IMR-90 (cell line): Measurements from ENCODE around the gene PSMD6. TPM values are rescaled to one million over a fixed set of nuclear protein-coding genes. Genes with fewer than 3 reads are reported as not detected.

ENCODE experiments used
- ATAC-seq: fragments of 200-7000 bp; cut with Tn5 transposase; 2 replicates; pipeline ENCODE4 v1.9.1; 2020; ENCODE audit warnings: low read depth, mild to moderate bottlenecking, moderate library complexity
- BruUV-seq: library from RNA; stranded (reverse); fragments of 400-500 nt; replicated peaks from 2 replicates; lab custom pipeline; 2021; lab: Mats Ljungman, UMichigan
- CTCF ChIA-PET: fragments of 300-600 bp; formaldehyde crosslinking; extraction: SDS; loops from one replicate; lab custom pipeline; 2021; ENCODE audit warnings: antibody characterized with exemption; lab: Yijun Ruan, JAX
- POLR2A ChIA-PET: fragments of 300-600 bp; sonication (Branson Sonifier 250); formaldehyde crosslinking; loops from one replicate; lab custom pipeline; 2022; ENCODE audit warnings: antibody characterized with exemption; ENCODE audit not compliant: unreplicated experiment; lab: Charles Lee
- DNase-seq: peaks from one replicate; pipeline ENCODE4 v3.0.0; 2013
- H2AFZ ChIP-seq: replicated peaks from 2 replicates; pipeline ENCODE3; 2013; ENCODE audit warnings: low read length, mild to moderate bottlenecking; ENCODE audit not compliant: poor library complexity
- H2AK5ac ChIP-seq: 2 replicates; pipeline ENCODE4 v1.6.1; 2013; ENCODE audit warnings: low read depth, low read length, inconsistent platforms
- H2AK9ac ChIP-seq: replicated peaks from 2 replicates; pipeline ENCODE3; 2013; ENCODE audit warnings: mild to moderate bottlenecking, low read depth, low read length, moderate library complexity; ENCODE audit not compliant: poor library complexity
- H2BK120ac ChIP-seq: 2 replicates; pipeline ENCODE4 v1.6.1; 2013; ENCODE audit warnings: low read depth, low read length, inconsistent platforms
- H2BK15ac ChIP-seq: 3 replicates; pipeline ENCODE4 v1.6.1; 2013; ENCODE audit warnings: low read depth, low read length, inconsistent platforms
- H2BK20ac ChIP-seq: 2 replicates; pipeline ENCODE4 v1.6.1; 2013; ENCODE audit warnings: low read depth, mild to moderate bottlenecking, inconsistent platforms, low read length, moderate library complexity
- H2BK5ac ChIP-seq: 2 replicates; pipeline ENCODE4 v1.6.1; 2013; ENCODE audit warnings: mild to moderate bottlenecking, low read depth, low read length, inconsistent platforms; ENCODE audit not compliant: poor library complexity, severe bottlenecking
- H3K14ac ChIP-seq: replicated peaks from 2 replicates; pipeline ENCODE4 v1.6.1; 2013; ENCODE audit warnings: low read depth, low read length, inconsistent platforms
- H3K18ac ChIP-seq: 2 replicates; pipeline ENCODE4 v1.6.1; 2013; ENCODE audit warnings: low read depth, low read length, control low read depth
- H3K23ac ChIP-seq: 2 replicates; pipeline ENCODE4 v1.6.1; 2013; ENCODE audit warnings: low read depth, low read length, inconsistent platforms
- H3K27ac ChIP-seq: 2 replicates; pipeline ENCODE4 v1.5.1; 2013; ENCODE audit warnings: mild to moderate bottlenecking, control low read depth, low read length; ENCODE audit not compliant: insufficient read depth
- H3K27me3 ChIP-seq: 2 replicates; pipeline ENCODE4 v1.6.1; 2013; ENCODE audit warnings: low read length; ENCODE audit not compliant: control insufficient read depth, insufficient read depth
- H3K36me3 ChIP-seq: 2 replicates; pipeline ENCODE4 v1.6.1; 2013; ENCODE audit warnings: low read length, mixed read lengths; ENCODE audit not compliant: control insufficient read depth, insufficient read depth
- H3K4ac ChIP-seq: 2 replicates; pipeline ENCODE4 v1.6.1; 2013; ENCODE audit warnings: low read depth, low read length, inconsistent platforms
- H3K4me1 ChIP-seq: 2 replicates; pipeline ENCODE4 v1.6.1; 2013; ENCODE audit warnings: low read length, mixed read lengths; ENCODE audit not compliant: control insufficient read depth, insufficient read depth
- H3K4me2 ChIP-seq: 2 replicates; pipeline ENCODE4 v1.6.1; 2013; ENCODE audit warnings: low read depth, mild to moderate bottlenecking, control low read depth, low read length, moderate library complexity
- H3K4me3 ChIP-seq: 2 replicates; pipeline ENCODE4 v1.5.1; 2013; ENCODE audit warnings: low read depth, mild to moderate bottlenecking, control low read depth, low read length, moderate library complexity; ENCODE audit not compliant: insufficient read depth
- H3K56ac ChIP-seq: 2 replicates; pipeline ENCODE4 v1.6.1; 2013; ENCODE audit warnings: low read length, inconsistent platforms; ENCODE audit not compliant: insufficient read depth; ENCODE audit errors: extremely low read depth
- H3K79me1 ChIP-seq, 2 experiments: 2 replicates each; pipeline ENCODE4 v1.6.1; 2013; ENCODE audit warnings: low read length in 2 of 2, inconsistent platforms in 1 of 2, low read depth in 1 of 2
- H3K9ac ChIP-seq: 2 replicates; pipeline ENCODE4 v1.6.1; 2013; ENCODE audit warnings: low read depth, low read length, control low read depth
- H3K9me1 ChIP-seq: 2 replicates; pipeline ENCODE4 v1.6.1; 2013; ENCODE audit warnings: low read length, inconsistent platforms; ENCODE audit not compliant: insufficient read depth
- H3K9me3 ChIP-seq: 2 replicates; pipeline ENCODE4 v1.6.1; 2013; ENCODE audit warnings: low read length; ENCODE audit not compliant: control insufficient read depth, insufficient read depth
- H4K20me1 ChIP-seq: 2 replicates; pipeline ENCODE4 v1.6.1; 2013; ENCODE audit warnings: low read length, inconsistent platforms; ENCODE audit not compliant: insufficient read depth
- H4K5ac ChIP-seq: 2 replicates; pipeline ENCODE4 v1.6.1; 2013; ENCODE audit warnings: mild to moderate bottlenecking, low read depth, low read length, control low read depth
- H4K8ac ChIP-seq, 2 experiments: 2 replicates each; pipeline ENCODE4 v1.6.1; 2013; ENCODE audit warnings: low read depth in 2 of 2, low read length in 2 of 2, control low read depth in 1 of 2, inconsistent platforms in 1 of 2
- H4K91ac ChIP-seq: 2 replicates; pipeline ENCODE4 v1.6.1; 2013; ENCODE audit warnings: low read depth, low read length, inconsistent platforms; ENCODE audit not compliant: insufficient read depth
- MAZ ChIP-seq: IDR thresholded peaks from 2 replicates; pipeline ENCODE4 v1.6.1; 2012; ENCODE audit warnings: low read depth, mild to moderate bottlenecking, low read length, improper control_type of control experiment, moderate library complexity, borderline replicate concordance
- WGBS, 2 experiments: methylation state at CpG; one replicate each; pipeline versions ENCODE4 v1.1.5 to v1.1.7; 2013; ENCODE audit warnings: missing lambda C conversion rate in 2 of 2; ENCODE audit not compliant: insufficient read length in 1 of 2; ENCODE audit errors: extremely low coverage in 2 of 2; 5-methylcytosine and 5-hydroxymethylcytosine counted together
- dilution Hi-C: fragments of 300-500 bp; cut with HindIII; formaldehyde crosslinking; loops from one replicate; pipeline ENCODE4 v1.14.3; 2018; ENCODE audit warnings: low sequenced_read_pairs; ENCODE audit not compliant: unreplicated experiment
- in situ Hi-C: fragments of 300-500 bp; cut with MboI; formaldehyde crosslinking; loops from 3 replicates; pipeline ENCODE4 v1.14.3; 2019; ENCODE audit warnings: low sequenced_read_pairs, inconsistent platforms, mixed read lengths
- intact Hi-C: fragments of 100-400 bp; cut with micrococcal nuclease; formaldehyde crosslinking; loops from 2 replicates; pipeline ENCODE4 v1.10.0; 2022
- polyA plus RNA-seq, 3 experiments: library from polyadenylated mRNA; depleted of rRNA; stranded (reverse); fragments of >200 nt; gene quantifications; 2 replicates each; pipeline ENCODE4 v1.2.3, GENCODE V29; 2012; ENCODE audit warnings: low replicate concordance in 1 of 3
- total RNA-seq: library from RNA; depleted of rRNA; stranded (reverse); fragments of >200 nt; gene quantifications from 2 replicates; pipeline ENCODE4 v1.2.3, GENCODE V29; 2012

PSMD6 gene
- total and polyA plus RNA-seq, 2 of the 4 experiments (the other 2 are of a cell fraction), result 86.6 to 91.8 TPM

DNA sequence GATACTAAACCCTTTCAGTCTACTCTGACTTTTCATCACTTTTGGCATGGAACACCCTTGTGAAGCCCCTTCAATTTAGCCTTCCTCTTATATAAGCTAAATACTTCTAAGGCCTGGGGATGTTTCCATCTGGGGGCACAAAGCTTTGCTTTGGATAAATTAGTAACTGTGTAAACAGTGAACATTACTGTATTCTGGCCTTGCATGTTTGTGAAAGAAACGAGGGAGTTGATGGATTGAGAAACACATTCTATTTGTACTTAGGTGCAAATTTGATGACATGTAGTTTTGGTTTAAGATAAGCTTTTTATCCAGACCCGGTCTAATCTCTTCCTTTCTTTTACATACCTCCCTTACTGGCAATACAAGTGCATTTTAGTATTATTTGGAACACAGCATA, 19.7 kb downstream of the PSMD6 start:
- Histone ChIP-seq H2BK20ac (no peak overlapping the region), H2AFZ (no peak overlapping the region), H3K79me1 (peaks cover 17 to 55% of the 10 kb centered on the region in 2 experiments), H2BK120ac (no peak overlapping the region), H3K4me2 (no peak overlapping the region), H2BK5ac (no peak overlapping the region), H3K27me3 (no peaks in the 10 kb centered on the region), H2AK9ac (no peak overlapping the region), H4K8ac (no peak overlapping the region), H3K4me1 (peaks cover 9% of the 10 kb centered on the region), H2AK5ac (no peak overlapping the region), H3K9me3 (no peaks in the 10 kb centered on the region), H4K20me1 (peaks cover 10% of the 10 kb centered on the region; the same call in 1 of the 2 replicates), H3K36me3 (peaks cover 31% of the 10 kb centered on the region), H4K91ac (no peak overlapping the region), H4K5ac (no peak overlapping the region), H3K56ac (no peak overlapping the region), H3K14ac (no peak overlapping the region), H3K18ac (no peak overlapping the region), H3K9ac (no peak overlapping the region), H3K9me1 (peaks cover 19% of the 10 kb centered on the region), H3K27ac (no peak overlapping the region), H3K23ac (no peak overlapping the region), H3K4ac (no peak overlapping the region), H2BK15ac (no peak overlapping the region), H3K4me3 (no peak overlapping the region)
- no peak for TF ChIP-seq MAZ
- in situ Hi-C loops (no loop called here), intact Hi-C loops (no loop called here), dilution Hi-C loops (no loop called here)
- DNase-seq (no peak), ATAC-seq (no peak)
- ChIA-PET CTCF (interaction anchor here (0.6 to 2.4 kb wide), 3 partner anchors 10 to 35 kb away, joined by 3 to 7 read pairs (median 5); no protein-coding TSS in a partner anchor), POLR2A (no interaction called here)
- BruUV-seq, result no TSS peak
- no CpG with 5 or more reads among the region's 2 CpGs for WGBS, 2 experiments
